SK-N-DZ (cell line): ENCODE measurements around the gene FBN2.

Source experiments
- DNase-seq: peaks from one replicate; pipeline ENCODE4 v3.0.0-alpha.2; 2015; ENCODE audit warnings: low spot score

The FBN2 gene

DNA sequence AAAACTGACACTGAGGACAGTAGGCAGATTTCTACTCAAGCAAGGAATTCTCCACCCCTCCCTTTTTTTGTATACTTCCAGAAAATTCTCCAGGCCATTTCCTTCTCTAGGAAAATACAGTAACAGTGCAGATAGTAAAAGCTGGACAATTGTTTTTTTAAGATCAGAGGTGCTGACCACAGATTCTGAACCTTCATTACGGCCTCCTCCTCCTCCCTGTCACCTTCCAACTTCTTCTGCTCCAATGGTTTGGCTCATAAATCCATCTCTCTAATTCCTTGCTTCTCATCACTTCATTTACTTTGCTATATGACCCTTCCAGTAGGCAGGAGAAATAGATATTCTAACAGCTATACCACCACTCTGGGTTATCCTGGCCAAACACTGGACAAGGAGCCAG, 220.6 kb downstream of the FBN2 start:
- DNase-seq, result no peak

DNA sequence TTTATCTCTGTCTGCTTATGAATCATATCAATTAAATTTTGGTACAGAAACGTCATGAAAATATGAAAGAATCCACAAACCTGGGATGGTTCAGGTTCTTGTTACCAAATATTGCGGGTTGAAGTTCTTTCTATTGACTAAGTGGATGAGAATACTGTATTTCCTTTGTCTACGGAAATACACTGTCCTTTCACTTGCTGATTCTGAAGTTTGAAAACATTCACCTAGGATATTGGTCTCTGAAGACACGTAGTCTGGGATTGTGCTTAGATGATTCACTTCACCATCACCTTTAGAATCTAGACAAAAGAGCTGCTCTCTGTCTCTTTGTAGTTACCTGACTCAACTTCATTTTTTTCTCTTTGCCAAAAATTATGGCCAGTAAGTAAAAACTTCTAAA, 222.4 kb downstream of the FBN2 start:
- no peak for DNase-seq

GRCh38 chr5:128305341-128305740, 232.7 kb downstream of the FBN2 start:
- DNase-seq, result no peak

DNA sequence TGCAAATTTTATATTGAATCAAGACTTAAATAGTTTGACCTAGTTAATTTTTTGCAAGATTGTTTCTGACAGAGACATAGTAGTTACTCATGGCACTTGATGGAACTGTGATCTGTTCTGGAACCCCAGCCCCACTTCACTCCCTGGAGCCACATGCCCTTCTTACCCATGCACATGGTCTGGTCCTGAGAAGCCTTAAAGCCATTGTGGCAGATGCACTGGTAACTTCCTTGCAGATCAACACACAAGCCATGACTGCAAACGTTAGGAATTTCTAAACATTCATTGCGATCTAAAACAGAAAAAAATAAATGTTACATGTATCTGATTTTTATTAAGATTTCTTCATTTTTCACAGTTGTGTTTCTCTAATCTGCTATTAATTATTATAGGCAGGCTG, 233.3 kb downstream of the FBN2 start:
- no peak for DNase-seq

DNA sequence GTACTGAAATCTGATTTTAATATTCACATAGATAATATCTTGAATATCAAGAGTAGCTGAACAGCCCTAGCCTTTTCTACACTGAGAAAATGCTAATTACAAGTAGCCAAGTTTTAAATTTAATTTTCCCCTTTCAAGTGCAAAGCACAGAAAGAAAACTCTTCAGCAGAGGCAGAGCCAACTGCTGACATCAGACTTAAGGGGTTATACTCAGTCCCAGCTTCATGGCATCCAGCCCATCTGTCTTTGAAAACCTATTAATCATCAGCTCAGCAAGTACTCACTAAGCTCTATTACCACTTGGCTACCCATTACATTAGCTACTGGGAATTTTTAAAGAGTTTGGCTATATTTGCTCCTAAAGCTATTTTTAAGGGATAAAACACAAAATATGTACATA, 234.0 kb downstream of the FBN2 start:
- no peak for DNase-seq

DNA sequence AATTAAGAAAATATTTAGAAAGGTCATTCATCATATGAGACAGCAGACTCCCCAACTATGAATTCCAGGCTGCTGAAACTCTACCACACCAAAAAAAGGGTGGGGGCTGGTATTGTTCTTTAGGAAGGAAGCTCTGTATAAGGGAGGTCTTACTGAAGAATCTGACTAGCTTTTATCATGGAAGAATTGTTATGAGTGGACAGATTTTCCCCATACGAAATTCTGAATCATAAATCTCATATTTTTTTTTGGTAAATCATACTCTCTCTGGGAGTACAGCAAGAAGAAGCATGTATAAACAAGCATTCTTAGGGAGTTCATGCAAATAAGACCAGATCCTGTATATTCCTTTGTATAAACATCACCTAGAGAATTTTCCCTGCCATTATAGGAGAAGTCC, 234.5 kb downstream of the FBN2 start:
- DNase-seq, result no peak

GRCh38 chr5:128300181-128300580, 237.9 kb downstream of the FBN2 start:
- DNase-seq, result no peak

DNA sequence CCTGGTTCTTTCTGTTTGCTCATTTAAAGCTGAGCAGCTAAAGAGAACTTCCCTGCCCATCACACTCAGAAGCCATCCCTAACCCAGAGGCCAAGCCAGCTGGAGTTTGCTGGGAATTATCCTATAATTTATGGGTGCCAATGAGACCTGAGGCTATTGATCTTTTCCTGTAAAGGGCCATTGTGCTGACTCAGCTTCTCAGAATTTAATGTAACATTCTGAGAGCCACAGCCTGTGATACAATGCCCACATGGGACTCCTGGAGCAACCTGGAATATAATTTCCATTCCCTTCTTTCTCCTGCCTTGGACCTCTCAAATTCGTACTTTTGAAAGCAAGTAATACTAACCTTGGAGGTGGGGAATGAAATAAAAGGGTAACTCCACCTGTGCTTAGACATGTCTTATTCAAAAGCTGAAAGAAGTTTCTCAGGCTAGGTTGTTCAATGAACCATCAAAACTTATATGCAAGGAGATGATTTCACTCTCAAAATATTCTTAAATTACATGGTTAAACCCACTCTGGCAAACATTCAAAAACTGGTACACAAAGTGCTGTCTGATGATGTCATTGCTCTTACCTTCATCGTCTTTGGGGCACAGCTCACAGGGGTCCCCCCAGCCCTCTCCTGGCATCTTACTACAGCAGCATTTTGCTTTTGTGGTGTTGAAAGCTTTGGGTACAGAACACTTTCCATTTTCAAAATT, 247.7 kb downstream of the FBN2 start:
- no peak for DNase-seq

DNA sequence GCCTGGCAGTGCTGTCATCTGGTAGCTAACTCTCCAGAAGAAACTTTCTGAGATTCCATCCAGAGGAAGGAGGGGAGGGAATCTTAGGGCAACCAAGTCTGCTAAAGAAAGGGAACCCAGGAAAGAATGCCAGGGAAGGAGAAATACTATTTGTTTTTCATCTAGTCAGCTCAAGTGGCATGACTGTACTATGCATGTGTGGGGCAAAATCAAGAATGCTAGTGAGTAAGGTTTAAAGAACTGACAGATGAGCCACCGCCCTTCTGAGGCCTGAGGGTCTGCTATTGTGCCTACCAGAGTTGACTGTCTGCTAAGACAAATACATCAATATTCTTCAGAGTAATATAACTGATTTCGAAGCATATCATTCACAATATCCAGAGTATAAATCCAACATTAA, 250.3 kb downstream of the FBN2 start:
- no peak for DNase-seq

DNA sequence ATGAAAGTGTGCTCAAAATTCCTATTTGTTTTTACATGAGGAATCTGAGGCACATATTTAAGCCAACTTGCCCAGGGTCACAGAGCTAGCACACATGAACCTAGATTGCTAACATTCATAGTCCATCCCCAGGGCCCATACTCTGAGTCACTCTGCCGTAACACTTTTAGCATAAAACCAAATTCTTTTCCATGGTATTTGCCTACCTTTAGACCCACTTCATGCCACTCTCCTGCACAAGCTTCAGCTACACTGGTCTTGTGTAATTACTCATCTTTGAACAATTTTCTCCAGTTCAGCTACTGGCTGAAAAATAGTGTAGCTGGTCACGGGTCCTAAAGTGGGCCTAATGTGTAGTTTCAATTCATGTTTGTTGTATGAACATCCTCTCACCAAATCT, 253.8 kb downstream of the FBN2 start:
- no peak for DNase-seq

- DNase-seq, result no peak
These were observed 258.7 kb downstream of the FBN2 start for GRCh38 chr5:128279345-128279744.

DNA sequence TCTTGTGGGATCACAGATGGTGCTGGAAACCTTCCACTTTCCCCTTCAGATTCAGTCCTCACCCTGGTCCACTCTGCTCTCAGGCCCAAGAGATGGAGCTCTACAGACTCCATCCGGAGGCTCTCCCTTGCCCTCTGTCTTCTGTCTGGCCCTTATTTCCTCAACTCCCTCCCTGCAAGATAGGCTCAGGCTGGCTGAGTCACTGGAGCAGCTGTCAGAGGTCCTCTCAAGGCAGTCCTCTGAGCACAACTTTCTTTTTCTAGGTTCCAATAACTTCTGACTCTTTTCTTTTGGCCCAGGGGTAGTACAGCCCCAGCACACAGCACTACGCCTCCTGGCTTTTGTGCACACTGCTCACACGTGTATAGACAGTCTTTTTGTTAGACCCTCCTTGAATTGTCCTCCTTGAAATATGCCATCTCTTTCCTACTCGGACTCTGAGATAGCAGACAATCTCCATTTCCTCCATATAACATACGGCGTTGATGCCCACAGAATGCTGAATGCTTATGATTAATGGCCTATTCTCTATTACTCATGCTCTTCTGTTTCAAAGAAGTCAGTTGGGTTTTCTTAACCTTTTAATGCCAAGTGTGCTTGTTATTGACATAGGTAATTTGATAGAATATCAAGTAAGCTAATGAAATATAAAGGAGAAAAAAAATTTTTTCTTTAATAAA, 261.4 kb downstream of the FBN2 start:
- DNase-seq, result no peak

DNA sequence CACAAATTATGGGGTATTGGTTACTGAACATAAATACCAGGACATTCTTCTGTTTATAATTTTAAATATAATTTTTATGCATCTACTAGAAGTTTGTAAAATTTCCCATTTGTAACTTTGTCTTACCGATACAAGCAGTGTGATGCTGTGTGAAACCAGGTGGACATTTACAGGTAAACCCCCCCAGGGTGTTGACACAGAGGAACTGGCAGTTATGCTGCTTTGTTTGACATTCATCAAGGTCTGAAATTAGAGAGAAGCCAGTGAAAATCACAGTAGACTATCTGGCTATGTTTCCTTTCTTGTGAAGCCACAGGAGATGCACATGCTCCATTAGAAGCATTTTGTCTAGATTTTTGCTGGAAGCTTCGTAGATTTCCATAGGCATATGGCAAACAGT, 263.6 kb downstream of the FBN2 start:
- no peak for DNase-seq

DNA sequence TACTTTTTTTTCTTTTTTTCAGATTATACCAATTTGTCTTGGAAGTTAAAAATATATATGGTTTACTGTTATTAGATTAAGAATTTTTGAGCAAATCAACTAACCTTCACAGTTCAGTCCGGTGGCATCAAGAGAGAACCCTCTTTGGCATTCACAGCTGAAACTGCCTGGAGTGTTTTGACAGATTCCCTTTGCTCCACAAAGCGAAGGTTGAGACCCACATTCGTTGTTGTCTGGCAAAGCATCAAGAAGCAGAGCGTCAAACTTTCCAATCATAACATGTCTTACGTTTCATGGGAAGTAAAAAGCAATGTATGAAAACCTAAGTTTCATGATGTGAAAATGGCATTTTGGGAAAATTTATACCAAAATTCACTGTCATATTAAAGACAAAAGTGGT, 264.3 kb downstream of the FBN2 start:
- no peak for DNase-seq

- DNase-seq, result no peak
These were observed 266.1 kb downstream of the FBN2 start for GRCh38 chr5:128271859-128272464.

GRCh38 chr5:128271071-128271470, 267.0 kb downstream of the FBN2 start:
- peak; percentile 25 for DNase-seq

GRCh38 chr5:128264564-128265360, 273.3 kb downstream of the FBN2 start:
- DNase-seq, result no peak

GRCh38 chr5:128263357-128263756, 274.7 kb downstream of the FBN2 start:
- no peak for DNase-seq

DNA sequence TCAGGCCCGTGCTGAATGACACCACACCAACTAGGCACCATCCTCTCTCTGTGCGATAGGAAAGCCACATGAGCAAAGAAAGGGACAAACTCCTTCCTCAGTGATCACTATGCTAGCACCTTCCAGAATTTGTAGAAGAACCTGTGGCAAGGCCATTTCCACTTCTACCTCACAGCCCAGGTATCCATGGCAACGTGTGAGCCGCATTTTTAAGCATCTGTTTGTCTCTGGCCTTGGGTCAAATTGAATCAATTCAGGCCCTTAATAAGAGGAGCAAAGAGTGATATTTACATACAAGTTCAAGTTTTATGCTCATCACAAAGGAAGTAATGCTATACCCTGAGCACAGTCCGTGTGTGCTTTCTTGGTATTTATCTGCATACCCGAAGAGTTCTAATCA, 275.1 kb downstream of the FBN2 start:
- DNase-seq, result no peak

DNA sequence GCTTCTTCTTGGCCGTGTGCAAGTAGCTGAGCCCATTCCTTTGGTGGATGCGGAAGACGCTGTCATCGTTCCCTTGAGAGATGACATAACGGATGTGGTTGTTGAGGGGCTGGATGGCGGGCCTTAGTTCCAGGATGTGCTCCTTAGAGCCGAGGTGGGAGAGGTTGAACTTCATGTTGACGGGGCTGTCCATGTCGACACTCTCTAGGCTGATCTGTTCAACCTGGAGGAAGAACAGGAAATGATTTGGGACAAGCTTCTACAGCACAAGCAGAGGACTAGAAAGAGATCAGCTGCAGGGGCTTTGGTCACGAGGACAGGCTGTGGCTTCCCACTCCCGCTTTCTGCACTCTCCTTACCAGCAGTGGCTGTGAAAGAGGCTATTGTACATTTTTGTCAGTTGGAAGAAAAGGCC, 278.4 kb downstream of the FBN2 start:
- no peak for DNase-seq

DNA sequence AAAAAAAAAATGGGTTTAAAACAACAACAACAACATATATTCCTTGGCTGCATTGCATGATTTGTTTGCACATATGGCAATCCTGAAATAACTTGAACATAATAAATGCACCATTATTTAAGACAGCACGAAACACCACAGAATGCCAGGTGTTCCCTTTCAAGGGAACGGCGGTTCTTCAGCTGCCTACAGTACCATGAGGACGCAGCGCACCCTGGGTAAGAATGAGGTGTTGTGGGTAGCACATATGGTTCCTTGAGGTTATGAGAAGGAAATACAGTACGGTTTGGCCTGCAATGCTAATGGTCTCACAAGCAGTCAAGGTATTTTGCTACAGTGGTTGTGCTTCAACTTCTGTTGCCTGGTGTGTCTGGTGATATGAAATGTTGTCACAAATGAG, 279.7 kb downstream of the FBN2 start:
- DNase-seq, result no peak

GRCh38 chr5:128257076-128257475, 281.0 kb downstream of the FBN2 start:
- no peak for DNase-seq
